GM12872 (cell line): Measurements from ENCODE around the gene FDXACB1.
A peak's percentile ranks its signal among the peaks of the same experiment; 100 is the strongest.

Experiments used
- TF ChIP-seq, protein P1 (sequence below): IDR thresholded peaks from 3 replicates; pipeline ENCODE4 v1.5.1; 2011; ENCODE audit warnings: low read depth, mild to moderate bottlenecking, low read length, moderate library complexity; ENCODE audit not compliant: insufficient read depth

Gene FDXACB1

DNA sequence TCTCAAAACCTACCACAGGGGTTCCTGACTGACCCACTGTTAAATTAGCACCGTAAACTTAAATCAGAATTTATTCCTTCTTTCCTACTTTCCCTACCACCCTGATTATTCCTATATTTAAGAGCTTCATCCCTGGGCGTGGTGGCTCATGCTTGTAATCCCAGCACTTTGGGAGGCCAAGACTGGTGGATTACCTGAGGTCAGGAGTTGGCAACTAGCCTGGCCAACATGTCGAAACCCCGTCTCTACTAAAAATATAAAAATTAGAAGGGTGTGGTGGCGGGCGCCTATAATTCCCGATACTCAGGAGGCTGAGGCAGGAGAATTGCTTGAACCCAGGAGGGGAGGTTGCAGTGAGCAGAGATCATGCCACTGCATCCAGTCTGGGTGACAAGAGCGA lies 27.9 kb downstream of the FDXACB1 start:
- TF ChIP-seq, protein P1, sequence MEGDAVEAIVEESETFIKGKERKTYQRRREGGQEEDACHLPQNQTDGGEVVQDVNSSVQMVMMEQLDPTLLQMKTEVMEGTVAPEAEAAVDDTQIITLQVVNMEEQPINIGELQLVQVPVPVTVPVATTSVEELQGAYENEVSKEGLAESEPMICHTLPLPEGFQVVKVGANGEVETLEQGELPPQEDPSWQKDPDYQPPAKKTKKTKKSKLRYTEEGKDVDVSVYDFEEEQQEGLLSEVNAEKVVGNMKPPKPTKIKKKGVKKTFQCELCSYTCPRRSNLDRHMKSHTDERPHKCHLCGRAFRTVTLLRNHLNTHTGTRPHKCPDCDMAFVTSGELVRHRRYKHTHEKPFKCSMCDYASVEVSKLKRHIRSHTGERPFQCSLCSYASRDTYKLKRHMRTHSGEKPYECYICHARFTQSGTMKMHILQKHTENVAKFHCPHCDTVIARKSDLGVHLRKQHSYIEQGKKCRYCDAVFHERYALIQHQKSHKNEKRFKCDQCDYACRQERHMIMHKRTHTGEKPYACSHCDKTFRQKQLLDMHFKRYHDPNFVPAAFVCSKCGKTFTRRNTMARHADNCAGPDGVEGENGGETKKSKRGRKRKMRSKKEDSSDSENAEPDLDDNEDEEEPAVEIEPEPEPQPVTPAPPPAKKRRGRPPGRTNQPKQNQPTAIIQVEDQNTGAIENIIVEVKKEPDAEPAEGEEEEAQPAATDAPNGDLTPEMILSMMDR, result no peak

DNA sequence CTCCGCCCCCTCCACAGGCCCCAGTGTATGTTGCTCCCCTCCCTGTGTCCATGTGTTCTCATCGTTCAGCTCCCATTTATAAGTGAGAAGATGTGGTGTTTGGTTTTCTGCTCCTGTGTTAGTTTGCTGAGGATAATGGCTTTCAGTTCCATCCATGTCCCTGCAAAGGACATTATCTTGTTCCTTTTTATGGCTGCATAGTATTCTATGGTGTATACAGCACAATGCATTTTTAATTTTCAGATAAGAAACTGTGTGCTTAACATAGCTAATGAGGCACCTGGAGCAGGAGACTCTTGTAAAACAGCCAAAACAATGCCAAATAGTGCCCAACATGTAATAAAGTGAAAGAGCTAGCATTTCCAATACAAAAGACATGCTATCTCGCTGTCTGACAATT lies 29.3 kb downstream of the FDXACB1 start:
- TF ChIP-seq, protein P1, result no peak

- TF ChIP-seq, protein P1, result no peak
Observed at GRCh38 chr11:111846636-111847035, 32.3 kb downstream of the FDXACB1 start.

DNA sequence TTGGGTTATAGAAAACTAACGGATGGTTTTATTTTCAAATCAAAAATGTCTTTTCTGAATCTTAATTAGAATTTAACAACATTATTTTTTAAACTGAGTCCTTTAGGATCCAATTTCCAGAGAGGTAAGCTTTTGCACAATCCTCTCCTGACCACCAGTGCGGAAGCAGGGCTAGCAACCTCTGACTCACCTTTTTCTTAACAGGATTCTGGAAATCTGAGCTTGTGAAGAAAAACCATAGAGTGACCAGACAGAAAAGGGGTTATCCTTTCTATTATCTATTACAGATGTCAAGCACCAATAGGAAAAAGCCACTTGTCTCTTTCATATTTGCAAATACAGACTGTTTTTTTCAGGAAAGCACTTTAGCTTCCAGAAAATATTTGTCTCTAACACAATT lies 32.9 kb downstream of the FDXACB1 start:
- TF ChIP-seq, protein P1, result no peak

DNA sequence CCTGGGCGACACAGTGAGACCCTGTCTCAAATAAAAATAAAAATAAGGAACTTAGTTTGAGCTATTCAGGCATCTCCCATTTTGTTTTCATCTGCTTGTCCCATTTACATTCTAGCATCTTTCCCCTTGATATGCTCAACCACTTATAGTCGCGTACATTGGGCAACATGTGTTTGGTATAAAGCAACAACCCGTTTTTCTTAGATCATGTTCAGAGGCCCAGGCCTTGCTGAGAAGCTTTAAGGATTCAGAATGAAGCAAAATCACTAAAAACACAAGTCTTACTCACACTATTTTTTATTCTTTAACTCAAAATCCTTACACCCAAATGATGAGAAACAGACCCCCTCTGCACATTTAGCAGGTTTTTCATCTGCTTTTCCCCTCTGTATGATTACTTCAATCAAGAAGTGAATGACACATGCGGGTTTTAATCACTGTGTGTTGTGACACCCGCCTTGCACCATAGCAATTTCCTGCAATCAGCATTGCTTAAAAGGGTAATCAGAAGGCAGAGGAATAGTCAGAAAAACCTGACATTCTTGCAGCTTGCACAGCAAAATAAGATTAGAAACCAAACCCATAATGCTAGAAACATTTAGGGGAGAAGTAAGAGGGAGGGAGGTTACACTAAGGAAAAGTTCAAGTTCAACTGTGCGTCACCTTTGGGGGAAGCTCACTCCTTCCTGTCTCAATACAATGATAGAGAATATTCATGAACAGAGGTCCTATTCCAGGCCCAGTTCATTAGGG lies 33.5 kb downstream of the FDXACB1 start:
- TF ChIP-seq, protein P1, result no peak

DNA sequence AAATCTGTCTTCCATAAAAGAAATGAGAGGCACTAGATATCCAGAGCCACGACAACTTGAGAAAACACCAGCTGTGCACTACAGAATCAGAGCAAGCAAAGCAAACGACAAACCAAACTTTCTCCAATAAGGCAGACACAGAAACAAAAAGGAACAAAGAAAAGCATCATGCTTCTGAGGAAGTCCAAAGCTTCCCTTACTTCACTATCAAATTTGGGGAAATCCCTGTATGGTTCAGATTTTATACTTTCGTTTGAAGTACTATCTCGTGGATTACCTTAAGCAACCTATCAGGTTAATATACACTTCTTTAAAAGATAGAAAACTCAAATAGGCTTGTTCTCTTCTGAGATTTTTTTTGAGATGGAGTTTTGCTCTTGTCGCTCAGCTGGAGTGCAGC lies 35.3 kb downstream of the FDXACB1 start:
- TF ChIP-seq, protein P1, result no peak

- TF ChIP-seq, protein P1, result peak; percentile 80
Observed at GRCh38 chr11:111841370-111842053, 37.5 kb downstream of the FDXACB1 start.
